Measurements from ENCODE around the gene SEMA5A. TPM values are rescaled to one million over a fixed set of nuclear protein-coding genes. Genes with fewer than 3 reads are reported as not detected.

The SEMA5A gene
- total RNA-seq, 4 donors from 2014 or later = 2.3 to 4.7 (median 3.7) TPM

DNA sequence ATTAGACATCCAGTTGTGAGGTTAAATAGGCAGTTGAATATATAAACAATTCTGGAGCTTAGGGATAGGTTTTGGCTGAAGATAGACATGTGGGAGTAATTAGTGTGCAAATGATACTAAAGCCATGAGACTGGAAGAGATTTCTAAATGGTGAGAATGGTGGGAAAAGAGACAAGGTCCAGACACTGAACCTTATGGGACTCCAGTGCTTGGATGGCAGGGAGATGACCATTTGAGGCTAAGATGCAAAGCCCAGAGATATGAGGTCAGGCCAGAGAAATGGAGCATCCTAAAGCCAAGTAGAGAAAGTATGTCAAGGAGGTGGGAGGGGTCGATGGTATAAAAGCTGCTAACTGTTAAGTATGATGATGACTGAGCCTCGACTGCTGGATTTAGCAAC is 115.6 kb downstream of the SEMA5A start:
- Histone ChIP-seq H3K4me1 (no peaks in the 10 kb centered on the region), H3K36me3 (no peaks in the 10 kb centered on the region), H3K27ac (no peak overlapping the region), H3K4me3 (no peak overlapping the region), H3K27me3 (no peaks in the 10 kb centered on the region), H3K9me3 (no peaks in the 10 kb centered on the region)
- no peak for ATAC-seq
- WGBS, 2 donors (ENCODE audit: low coverage in 1 of 2) = 74 to 79% methylated on average over 2 of the region's 2 CpGs
- TF ChIP-seq POLR2A (IDR thresholded peaks at IDR 0.05) (no peak), EP300 (IDR thresholded peaks at IDR 0.05) (no peak), POLR2AphosphoS5 (IDR thresholded peaks at IDR 0.05) (no peak)
- TF ChIP-seq, protein P1, sequence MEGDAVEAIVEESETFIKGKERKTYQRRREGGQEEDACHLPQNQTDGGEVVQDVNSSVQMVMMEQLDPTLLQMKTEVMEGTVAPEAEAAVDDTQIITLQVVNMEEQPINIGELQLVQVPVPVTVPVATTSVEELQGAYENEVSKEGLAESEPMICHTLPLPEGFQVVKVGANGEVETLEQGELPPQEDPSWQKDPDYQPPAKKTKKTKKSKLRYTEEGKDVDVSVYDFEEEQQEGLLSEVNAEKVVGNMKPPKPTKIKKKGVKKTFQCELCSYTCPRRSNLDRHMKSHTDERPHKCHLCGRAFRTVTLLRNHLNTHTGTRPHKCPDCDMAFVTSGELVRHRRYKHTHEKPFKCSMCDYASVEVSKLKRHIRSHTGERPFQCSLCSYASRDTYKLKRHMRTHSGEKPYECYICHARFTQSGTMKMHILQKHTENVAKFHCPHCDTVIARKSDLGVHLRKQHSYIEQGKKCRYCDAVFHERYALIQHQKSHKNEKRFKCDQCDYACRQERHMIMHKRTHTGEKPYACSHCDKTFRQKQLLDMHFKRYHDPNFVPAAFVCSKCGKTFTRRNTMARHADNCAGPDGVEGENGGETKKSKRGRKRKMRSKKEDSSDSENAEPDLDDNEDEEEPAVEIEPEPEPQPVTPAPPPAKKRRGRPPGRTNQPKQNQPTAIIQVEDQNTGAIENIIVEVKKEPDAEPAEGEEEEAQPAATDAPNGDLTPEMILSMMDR (IDR thresholded peaks at IDR 0.05) = no peak

DNA sequence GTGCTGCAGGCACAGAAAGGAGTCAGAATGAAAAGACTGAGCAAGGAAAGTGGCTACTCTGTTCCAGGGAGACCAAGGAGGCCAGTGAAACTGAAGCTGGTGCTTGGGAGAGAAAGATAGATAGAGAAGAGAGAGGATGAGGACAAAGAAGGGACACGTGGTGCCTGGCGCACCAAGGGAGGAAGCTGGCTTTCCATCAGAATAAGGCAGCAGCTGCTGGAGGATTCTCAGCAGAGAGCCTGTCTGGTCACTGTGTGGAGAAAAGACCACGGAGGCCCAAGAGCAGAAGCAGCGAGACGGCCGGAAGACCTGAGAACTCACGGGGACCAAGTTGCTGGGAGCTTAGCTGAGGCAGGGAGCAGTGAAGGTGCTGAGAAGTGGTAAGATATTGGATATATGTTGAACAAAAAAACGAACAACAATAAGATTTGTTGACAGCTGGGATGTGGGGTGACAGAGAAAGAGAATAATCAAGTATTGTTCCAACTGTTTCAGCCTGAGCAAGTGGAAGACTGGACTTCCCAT is 116.1 kb downstream of the SEMA5A start:
- Histone ChIP-seq H3K4me1 (no peaks in the 10 kb centered on the region), H3K4me3 (no peak overlapping the region), H3K9me3 (no peaks in the 10 kb centered on the region), H3K36me3 (no peaks in the 10 kb centered on the region), H3K27me3 (no peaks in the 10 kb centered on the region), H3K27ac (no peak overlapping the region)
- 80 to 81% methylated on average over 2 to 8 of the region's 8 CpGs for WGBS, 2 donors (ENCODE audit: low coverage in 1 of 2)
- ATAC-seq = no peak
- no peak for TF ChIP-seq EP300 (IDR thresholded peaks at IDR 0.05)
- no peak for TF ChIP-seq POLR2AphosphoS5 (IDR thresholded peaks at IDR 0.05)
- TF ChIP-seq POLR2A (IDR thresholded peaks at IDR 0.05) = no peak
- TF ChIP-seq, protein P1 (IDR thresholded peaks at IDR 0.05) = no peak

DNA sequence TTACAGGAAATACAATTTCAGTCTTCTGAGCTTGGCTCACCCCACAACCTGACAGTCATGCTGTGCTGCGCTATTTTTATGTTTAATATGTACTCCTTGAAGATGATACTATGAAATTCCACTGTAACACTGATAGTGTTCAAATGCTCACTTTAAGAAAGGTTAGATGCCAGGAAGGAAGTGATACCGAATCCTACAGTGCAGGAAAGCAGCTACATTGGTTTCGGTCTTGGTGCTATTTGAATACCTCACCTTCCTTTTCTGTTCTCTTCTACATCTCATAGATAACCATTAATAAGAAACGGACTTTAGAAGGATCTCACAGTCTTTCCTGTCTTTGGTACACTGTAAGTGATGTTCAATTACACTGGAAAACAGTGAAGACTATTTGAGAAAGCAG is 117.6 kb downstream of the SEMA5A start:
- H3K4me1 ChIP-seq = no peaks in the 10 kb centered on the region
- no peaks in the 10 kb centered on the region for H3K9me3 ChIP-seq
- no peaks in the 10 kb centered on the region for H3K36me3 ChIP-seq
- no peak overlapping the region for H3K27ac ChIP-seq
- no peaks in the 10 kb centered on the region for H3K27me3 ChIP-seq
- ATAC-seq = no peak
- WGBS, 2 donors (ENCODE audit: low coverage in 1 of 2) = 86 to 89% methylated on average over 4 of the region's 4 CpGs
- TF ChIP-seq EP300 (IDR thresholded peaks at IDR 0.05) = no peak
- no peak for TF ChIP-seq POLR2A (IDR thresholded peaks at IDR 0.05)
- TF ChIP-seq, protein P1 (IDR thresholded peaks at IDR 0.05) = no peak
- no peak for TF ChIP-seq POLR2AphosphoS5 (IDR thresholded peaks at IDR 0.05)
- H3K4me3 ChIP-seq = no peak overlapping the region

DNA sequence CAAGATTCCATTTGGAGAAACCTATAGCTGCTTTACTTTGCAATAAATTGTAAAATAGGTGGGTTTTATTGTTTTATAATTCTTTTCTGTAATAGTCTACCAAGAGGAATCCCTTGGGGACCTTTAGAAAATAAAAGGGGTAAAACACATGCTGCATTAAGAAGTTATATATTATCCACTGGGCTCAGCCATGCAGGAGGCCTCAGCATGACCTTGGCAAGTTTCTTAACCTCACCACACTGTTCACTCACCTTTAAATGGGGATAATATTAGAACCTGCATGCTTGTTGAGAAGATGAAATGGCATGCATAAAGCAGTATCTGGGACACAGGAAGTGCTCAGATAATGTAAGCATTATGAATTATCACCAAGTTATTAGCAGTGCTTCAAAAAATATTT is 120.2 kb downstream of the SEMA5A start:
- TF ChIP-seq POLR2AphosphoS5 (IDR thresholded peaks at IDR 0.05) (no peak), POLR2A (IDR thresholded peaks at IDR 0.05) (no peak), EP300 (IDR thresholded peaks at IDR 0.05) (no peak)
- TF ChIP-seq, protein P1 (IDR thresholded peaks at IDR 0.05) = no peak
- H3K9me3 ChIP-seq = no peaks in the 10 kb centered on the region
- no peaks in the 10 kb centered on the region for H3K27me3 ChIP-seq
- H3K36me3 ChIP-seq = no peaks in the 10 kb centered on the region
- H3K4me3 ChIP-seq = no peak overlapping the region
- no peaks in the 10 kb centered on the region for H3K4me1 ChIP-seq
- no peak for ATAC-seq
- H3K27ac ChIP-seq = no peak overlapping the region

DNA sequence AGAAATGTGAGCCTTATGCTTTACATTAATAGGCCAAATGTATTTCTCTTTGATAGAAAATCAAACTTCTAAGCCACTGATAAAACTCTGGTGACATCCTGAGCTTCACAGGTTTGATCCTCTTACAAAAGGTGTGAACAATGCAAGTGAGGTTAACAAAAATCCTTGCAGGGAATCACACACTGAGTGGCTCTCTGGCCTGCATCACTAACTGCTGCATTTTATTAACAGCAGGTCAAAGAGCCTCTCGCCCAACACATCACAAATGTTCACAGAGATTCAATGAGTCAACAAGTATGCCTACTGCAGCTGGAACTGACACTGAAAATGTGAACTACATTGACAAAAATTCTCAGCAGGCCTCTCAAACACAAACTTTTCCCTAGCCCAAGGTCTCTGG is 122.3 kb downstream of the SEMA5A start:
- TF ChIP-seq, protein P1 (IDR thresholded peaks at IDR 0.05) = no peak
- TF ChIP-seq POLR2AphosphoS5 (IDR thresholded peaks at IDR 0.05) (no peak), POLR2A (IDR thresholded peaks at IDR 0.05) (no peak), EP300 (IDR thresholded peaks at IDR 0.05) (no peak)
- Histone ChIP-seq H3K36me3 (no peaks in the 10 kb centered on the region), H3K27ac (no peak overlapping the region), H3K4me1 (no peaks in the 10 kb centered on the region), H3K27me3 (no peaks in the 10 kb centered on the region), H3K4me3 (no peak overlapping the region), H3K9me3 (peaks cover 0 to 7% (median 0%) of the 10 kb centered on the region in 3 donors)
- no peak for ATAC-seq
- WGBS, 2 donors (ENCODE audit: low coverage in 1 of 2) = 71 to 80% methylated on average over 1 of the region's 1 CpG

Data from gastroesophageal sphincter (tissue), 4 donors.